GM18858 (cell line): ENCODE results near the gene GOT1.

Source experiments
- ATAC-seq: cut with Tn5 transposase; IDR thresholded peaks from one replicate; pipeline ENCODE4 v1.9.1; 2021; ENCODE audit not compliant: unreplicated experiment

The GOT1 gene

GRCh38 chr10:99433378-99434020 is 3.1 kb upstream of the GOT1 start:
- no peak for ATAC-seq

GRCh38 chr10:99432881-99433280 is 2.5 kb upstream of the GOT1 start:
- no peak for ATAC-seq

GRCh38 chr10:99432047-99432446 is 1.6 kb upstream of the GOT1 start:
- no peak for ATAC-seq

DNA sequence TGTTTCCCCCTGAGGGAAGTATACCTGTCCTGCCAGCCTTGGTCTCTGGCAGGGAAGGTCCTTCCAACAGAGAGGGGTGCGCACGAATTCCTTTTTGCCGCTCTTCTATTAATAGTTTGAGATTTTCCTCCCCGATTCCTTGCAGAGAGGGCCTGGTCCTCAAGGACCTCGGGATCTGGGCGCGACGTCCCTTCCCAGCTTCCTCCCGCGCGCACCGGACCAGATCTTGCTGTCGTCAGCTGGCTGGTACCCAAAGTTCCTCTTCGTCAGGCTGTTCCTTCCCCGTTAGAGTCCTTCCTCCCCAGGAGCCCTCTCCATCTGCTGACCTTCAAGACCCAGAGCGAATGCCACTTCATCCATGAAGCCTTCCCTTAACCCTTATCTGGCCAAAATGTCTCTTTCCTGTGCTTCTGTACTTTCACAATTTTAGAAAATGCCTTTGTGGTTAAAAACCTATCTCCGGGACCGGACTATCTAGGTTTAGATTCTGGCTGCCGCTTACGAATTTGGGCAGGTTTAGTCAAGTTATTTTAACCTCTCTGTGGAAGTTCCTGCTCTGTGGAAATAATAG is 851 bp upstream of the GOT1 start:
- no peak for ATAC-seq

DNA sequence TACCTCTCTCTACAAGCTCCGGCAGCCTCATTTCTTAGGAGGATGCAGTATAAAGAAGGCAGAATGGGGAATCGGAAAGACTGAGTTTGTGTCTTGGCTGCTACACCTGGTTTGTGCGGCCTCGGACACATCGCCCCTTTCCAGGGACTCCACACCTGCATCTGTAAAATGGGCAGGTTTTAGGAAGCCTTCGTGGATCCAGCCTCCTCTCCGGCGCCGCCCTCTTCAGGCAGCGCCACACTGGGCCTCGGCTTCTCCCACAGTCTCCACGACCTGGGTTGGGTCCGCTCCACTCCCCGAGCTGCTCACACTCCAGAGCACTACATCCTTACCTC is 341 bp downstream of the GOT1 start:
- peak; percentile 0 for ATAC-seq

DNA sequence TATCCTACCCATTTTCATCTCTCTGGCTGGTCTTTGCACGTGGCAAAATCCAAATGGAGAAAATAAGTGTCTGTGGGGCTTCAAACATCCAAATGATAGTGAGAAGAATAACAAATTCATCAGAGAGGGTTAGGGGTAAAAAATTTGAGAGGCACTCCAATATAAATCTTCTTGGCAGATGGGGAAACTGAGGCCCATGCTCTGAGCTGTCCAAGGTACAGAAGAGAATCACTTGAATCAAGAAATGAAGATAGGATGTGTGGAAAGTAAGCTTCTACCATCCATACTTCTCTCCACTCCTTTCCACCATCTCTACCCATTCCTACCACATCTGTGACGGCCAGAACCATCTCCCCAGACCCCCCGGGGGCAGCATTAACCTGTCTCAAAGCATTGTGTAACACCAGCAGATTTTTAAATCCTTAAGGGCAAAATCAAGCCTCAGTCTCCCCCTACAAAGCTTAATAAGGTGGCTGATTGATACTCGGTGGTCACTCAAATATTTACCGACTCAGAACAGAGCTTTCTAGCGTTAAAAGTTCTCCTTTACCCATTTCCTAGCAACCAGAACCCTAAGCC is 818 bp downstream of the GOT1 start:
- no peak for ATAC-seq

DNA sequence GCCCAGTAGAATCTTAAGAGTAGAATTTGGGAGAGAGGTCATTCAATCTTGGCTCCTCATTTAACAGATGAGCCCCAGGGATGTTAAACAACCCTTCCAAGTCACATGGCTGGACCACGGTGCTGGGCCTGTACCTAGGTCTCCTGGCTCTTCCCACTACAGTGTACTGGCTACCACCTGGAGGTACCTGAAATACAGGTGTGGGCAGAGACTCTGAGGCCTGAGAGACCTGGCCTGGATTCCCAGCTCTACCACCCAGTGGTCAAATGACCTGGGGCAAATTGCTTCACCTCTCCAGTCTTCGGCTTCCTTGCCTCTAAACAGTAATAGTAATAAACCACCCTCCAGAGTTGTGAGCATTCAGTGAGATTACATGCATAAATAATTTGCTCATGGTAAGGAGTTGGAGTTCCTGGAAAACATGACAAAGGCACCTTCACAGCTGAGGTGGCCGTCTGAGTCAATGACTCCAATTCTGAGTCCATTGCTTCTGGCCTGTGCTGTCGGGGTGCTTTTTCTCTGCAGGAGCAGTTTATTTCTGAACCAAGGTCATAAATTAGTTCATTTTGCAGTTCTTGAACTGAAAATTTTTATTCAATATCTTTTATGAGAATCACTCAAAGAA is 2.7 kb downstream of the GOT1 start:
- no peak for ATAC-seq

- no peak for ATAC-seq
Measured at GRCh38 chr10:99426689-99427088, 3.7 kb downstream of the GOT1 start.

- no peak for ATAC-seq
Measured at GRCh38 chr10:99425204-99425603, 5.2 kb downstream of the GOT1 start.

DNA sequence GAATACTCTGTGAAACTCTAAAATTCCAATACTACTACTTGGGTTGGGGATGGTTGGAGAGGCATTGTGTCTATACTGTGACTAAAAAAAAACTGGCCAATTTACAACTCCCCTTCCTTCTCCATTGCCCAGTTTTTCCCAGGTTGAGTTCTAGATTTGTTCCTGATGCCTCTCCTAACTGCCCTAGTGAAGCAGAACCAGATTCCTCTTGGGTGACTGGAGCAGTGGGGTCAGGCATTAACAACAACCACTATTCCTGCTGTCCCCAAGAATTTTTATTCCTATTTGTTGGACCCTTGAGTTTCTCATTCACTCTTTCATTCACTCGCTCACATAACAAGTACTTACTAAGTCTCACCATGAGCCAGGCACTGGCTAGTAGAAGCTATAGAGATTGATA is 5.8 kb downstream of the GOT1 start:
- no peak for ATAC-seq

DNA sequence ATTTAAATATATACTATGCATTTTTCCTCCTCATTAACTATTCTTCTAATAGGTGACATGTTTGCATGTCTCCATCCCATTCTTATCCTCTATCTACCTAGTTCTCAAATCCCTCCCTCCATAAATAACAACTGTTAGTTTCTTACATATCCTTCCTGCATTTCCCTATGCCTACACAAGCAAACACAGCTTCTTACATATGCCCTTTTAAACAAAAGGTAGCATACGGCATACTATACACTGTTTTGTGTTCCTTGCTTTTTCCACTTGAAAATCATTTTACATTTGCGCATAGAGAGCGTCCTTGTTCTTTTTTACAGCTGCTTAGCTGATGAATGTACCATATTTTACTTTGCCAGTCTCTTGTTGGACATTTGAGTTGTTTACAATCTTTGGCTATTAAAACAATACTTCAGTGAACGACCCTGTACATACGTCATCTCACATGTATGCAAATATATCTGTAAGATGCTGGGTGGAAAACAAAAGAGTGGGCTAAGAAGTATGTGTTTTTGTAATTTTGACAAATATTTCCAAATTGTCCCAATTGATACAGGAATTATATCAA is 7.8 kb downstream of the GOT1 start:
- no peak for ATAC-seq

DNA sequence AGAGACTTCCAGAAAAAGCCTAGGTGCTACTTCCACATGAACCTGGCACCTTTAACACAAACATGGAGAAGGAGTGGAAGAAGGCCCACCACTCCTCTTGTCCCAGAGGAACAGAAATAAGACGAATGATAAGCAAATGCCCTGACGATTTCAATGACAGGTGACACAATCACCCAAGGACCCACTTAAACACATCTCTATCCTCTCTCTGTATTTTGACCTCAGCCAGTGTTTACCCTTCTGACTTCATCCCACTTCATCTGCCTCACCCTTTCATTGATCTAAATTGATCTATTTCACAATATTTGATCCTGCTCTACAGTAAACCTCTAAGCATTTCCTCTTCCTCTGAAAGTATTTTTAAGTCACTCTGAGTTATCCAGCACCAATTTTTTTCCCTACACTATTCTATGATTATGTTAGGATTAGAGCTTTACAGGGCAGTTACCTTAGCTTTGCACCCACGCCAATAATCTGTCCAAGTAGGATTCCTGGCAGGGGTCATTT is 9.1 kb downstream of the GOT1 start:
- ATAC-seq = no peak

DNA sequence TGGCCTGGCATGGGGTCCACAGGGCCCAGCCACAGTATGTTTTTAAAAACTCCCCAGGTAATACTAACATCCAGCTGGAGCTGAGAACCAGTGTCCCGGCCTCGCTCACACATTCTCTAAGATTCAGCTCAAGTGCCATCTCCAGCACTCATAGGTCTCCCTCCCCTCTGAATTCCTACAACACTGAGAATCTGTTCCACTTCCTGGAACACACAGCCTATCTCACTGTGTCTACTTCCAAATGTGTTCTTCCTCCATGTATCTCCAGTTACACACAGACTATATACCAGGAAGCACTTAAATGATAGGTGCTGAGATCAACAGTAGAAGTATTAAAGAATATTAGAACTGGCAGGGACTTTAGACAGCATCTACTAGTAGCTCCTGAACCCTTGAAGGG is 10.7 kb downstream of the GOT1 start:
- ATAC-seq = no peak

DNA sequence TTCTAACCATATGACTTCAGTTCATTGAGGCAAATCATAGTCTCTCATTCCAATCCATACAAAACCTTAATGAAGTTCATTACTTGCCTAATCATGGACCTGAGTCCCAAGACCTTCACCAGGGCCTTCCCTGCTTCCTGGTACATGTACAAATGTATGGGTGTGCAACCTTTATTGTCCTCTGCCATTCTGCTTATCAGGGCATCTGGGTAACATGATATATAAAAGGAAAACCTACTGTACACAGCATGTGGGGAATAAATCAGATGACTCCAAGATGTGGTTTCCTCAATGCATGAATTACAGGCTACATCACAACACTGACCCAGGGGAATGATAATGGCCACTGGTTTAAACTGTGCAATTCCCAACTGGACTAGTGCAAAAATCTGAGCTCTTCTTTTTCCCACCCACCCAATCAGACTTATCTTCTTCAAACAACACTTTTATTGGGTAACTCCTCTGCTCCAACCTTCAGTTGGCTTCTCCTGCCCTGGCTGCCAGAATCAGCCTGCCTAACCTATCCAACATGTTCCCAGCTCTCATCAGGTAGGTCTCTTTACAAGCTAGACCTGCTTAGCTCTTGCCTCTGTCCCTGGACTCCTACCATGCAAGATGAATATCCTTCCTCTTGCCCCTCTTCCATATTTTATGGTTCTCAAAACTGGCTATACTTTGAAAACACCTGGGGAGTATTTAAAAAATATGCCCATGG is 11.4 kb downstream of the GOT1 start:
- no peak for ATAC-seq

DNA sequence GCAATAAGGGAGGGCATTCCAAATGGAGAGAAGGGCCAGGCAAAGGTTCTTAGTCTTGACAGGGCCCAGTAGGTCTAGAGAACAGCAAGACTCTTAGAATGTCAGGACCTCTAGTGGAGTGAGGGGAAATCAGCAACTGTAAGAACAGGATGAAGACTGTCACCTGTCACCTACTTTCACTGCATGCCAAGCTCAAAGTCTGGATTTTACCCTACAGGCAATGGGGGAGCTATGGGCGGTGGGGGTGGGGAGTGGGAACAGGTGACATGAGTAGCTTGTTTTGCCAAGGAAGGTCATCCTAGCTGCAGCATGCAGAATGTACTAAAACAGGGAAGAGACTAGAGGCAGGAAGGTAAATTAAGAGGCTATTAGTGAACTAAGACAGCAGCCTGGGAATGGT is 18.3 kb downstream of the GOT1 start:
- ATAC-seq = no peak

- no peak for ATAC-seq
Measured at GRCh38 chr10:99411546-99411945, 18.9 kb downstream of the GOT1 start.

DNA sequence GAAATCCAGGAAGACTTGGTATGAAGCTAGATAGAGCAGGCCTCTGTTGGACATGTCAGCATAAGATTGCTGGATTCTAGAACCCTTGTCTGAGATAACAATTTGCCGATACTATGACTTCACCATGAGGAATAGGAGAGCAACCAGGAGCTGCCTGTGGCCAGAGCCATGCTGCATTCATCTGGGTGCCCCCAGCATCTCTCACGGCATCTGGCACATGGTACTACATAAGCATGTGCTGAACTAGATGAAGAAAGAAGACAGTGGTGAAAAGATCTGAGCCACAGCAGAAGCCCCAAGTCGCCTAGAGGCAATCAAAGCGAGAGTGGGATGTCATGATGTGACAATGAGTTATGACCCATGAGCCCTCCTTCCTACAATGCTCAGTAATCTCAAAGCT is 19.5 kb downstream of the GOT1 start:
- no peak for ATAC-seq

DNA sequence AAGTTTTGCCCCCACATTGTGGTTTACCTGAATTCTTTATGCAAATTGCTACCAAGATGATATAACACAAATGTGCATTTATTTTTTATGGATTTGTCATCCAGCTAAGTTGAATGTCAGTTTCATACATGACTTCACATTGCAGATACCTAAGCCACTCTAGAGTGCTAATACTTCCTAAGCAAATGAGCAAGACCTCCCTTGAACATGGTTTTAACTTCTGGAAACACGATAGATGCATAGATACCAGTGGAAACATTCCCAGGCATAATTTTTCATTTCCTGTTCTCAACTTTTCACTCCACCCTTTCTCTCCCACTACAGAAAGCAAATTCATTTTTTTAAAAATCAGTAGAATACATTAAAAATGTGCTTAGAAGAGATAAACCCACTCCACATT is 20.3 kb downstream of the GOT1 start:
- no peak for ATAC-seq

DNA sequence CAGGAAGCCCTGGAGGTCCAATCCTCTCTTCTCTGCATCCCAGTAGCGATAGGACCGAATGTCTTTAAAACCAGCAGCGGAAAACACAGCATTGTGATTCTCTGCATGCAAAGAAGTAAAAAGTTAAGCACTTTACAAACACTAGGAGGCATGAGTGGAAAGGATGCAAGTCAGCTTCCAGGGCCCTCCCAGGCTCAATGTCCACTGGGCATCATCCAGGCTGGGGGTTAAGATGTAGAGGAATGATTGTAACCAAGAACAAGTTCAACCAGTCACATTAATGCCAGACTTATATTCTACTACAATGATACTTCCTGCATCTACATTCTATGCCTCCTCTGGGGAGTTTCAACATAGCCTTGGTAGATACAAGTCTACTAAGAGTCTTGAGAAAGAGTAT is 24.3 kb downstream of the GOT1 start:
- no peak for ATAC-seq

DNA sequence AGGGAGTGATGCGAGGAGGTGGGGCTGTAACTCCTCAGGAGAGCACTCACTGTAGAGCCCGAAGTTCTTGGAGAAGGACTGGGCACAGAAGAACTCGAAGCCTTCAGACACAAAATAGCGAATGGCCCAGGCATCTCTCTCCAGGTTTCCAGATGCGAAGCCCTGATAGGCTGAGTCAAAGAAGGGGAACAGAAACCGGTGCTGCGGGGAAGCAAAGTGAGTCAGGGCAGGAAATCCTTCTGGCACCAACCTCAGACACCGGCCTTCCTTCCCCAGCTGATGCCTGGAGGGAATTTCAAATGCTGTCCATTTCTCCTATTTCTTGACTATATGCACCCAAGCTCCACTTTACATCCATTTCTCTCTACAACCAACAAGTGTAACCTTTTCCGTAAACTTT is 26.8 kb downstream of the GOT1 start:
- ATAC-seq = no peak

GRCh38 chr10:99399664-99400063 is 30.8 kb downstream of the GOT1 start:
- ATAC-seq = no peak
